Panc1 (cell line): ENCODE measurements around the gene DLG5. TPM values are rescaled to one million over a fixed set of nuclear protein-coding genes. Genes with fewer than 3 reads are reported as not detected.

Experiments used
- ATAC-seq: fragments of 200-7000 bp; cut with Tn5 transposase; 2 replicates; pipeline ENCODE4 v1.9.1; 2020; ENCODE audit warnings: mild to moderate bottlenecking, moderate library complexity
- BruUV-seq: library from RNA; stranded (reverse); fragments of 400-500 nt; replicated peaks from 2 replicates; lab custom pipeline; 2021; lab: Mats Ljungman, UMichigan
- CTCF ChIA-PET: fragments of 300-600 bp; sonication (Branson Sonifier 250); formaldehyde crosslinking; loops from one replicate; lab custom pipeline; 2022; ENCODE audit warnings: antibody characterized with exemption; lab: Charles Lee
- POLR2A ChIA-PET: fragments of 300-600 bp; sonication (Branson Sonifier 250); formaldehyde crosslinking; loops from one replicate; lab custom pipeline; 2022; ENCODE audit warnings: antibody characterized with exemption; lab: Charles Lee
- DNase-seq: peaks from one replicate; pipeline ENCODE4 v3.0.0-alpha.2; 2010; ENCODE audit warnings: low read depth, low spot score
- H3K27ac ChIP-seq: 2 replicates; pipeline ENCODE4 v1.5.1; 2011; ENCODE audit warnings: mild to moderate bottlenecking, low read length, inconsistent platforms
- H3K27me3 ChIP-seq: fragments of 200-500 bp; sonication (Bioruptor generic); 2 replicates; pipeline ENCODE4 v1.6.0; 2014; ENCODE audit warnings: low read length, inconsistent platforms; ENCODE audit not compliant: control insufficient read depth, insufficient read depth
- H3K36me3 ChIP-seq: fragments of 200-500 bp; sonication (Bioruptor generic); 2 replicates; pipeline ENCODE4 v1.5.1; 2014; ENCODE audit warnings: inconsistent platforms, mild to moderate bottlenecking, low read length, moderate library complexity; ENCODE audit not compliant: control insufficient read depth, insufficient read depth
- H3K4me1 ChIP-seq: 2 replicates; pipeline ENCODE4 v1.5.1; 2011; ENCODE audit warnings: inconsistent platforms, mild to moderate bottlenecking, low read length, moderate library complexity; ENCODE audit not compliant: control insufficient read depth, insufficient read depth
- H3K4me3 ChIP-seq, 2 experiments: 2 replicates each; pipeline ENCODE4 v1.5.1; 2011 to 2012; ENCODE audit warnings: low read depth in 2 of 2, low read length in 2 of 2, mild to moderate bottlenecking in 2 of 2, inconsistent platforms in 1 of 2, moderate library complexity in 1 of 2
- H3K9me3 ChIP-seq: fragments of 200-500 bp; sonication (Bioruptor generic); 2 replicates; pipeline ENCODE4 v1.5.1; 2014; ENCODE audit warnings: low read depth, mild to moderate bottlenecking, inconsistent platforms, low read length, moderate library complexity; ENCODE audit not compliant: control insufficient read depth, insufficient read depth
- CTCF ChIP-seq: fragments of 450-650 bp; IDR thresholded peaks from 2 replicates; pipeline ENCODE4 v1.5.1; 2017; ENCODE audit warnings: mild to moderate bottlenecking
- POLR2AphosphoS5 ChIP-seq: IDR thresholded peaks from 2 replicates; pipeline ENCODE4 v1.6.1; 2012; ENCODE audit warnings: mild to moderate bottlenecking, low read depth, low read length, moderate library complexity
- REST ChIP-seq, 2 experiments: IDR thresholded peaks; 2 replicates each; pipeline ENCODE4 v1.6.1; 2011 to 2012; ENCODE audit warnings: low read depth in 2 of 2, control low read depth in 1 of 2, low read length in 1 of 2, mild to moderate bottlenecking in 1 of 2, moderate library complexity in 1 of 2; ENCODE audit not compliant: insufficient read depth in 1 of 2
- SIN3A ChIP-seq: IDR thresholded peaks from 2 replicates; pipeline ENCODE4 v1.6.1; 2012; ENCODE audit warnings: low read depth, mild to moderate bottlenecking, low read length, moderate library complexity, borderline replicate concordance; ENCODE audit not compliant: insufficient read depth
- TCF7L2 ChIP-seq: IDR thresholded peaks from 2 replicates; pipeline ENCODE4 v1.6.1; 2011; ENCODE audit warnings: mild to moderate bottlenecking, low read depth, low read length, inconsistent platforms
- in situ Hi-C: cut with HindIII; loops from 2 replicates; pipeline ENCODE4 v1.10.0; 2016; ENCODE audit warnings: low sequenced_read_pairs, low pct_unique_long_range_greater_than_20kb
- intact Hi-C: fragments of 100-400 bp; cut with micrococcal nuclease; formaldehyde crosslinking; loops from one replicate; pipeline ENCODE4 v1.10.0; 2022; ENCODE audit not compliant: unreplicated experiment
- total RNA-seq: library from RNA; stranded (reverse); gene quantifications from one replicate; pipeline ENCODE4 v1.2.1, GENCODE V29; 2021; ENCODE audit not compliant: unreplicated experiment

The DLG5 gene
- total RNA-seq, 1 experiment from 2014 or later, result 85.6 TPM

- H3K36me3 ChIP-seq, result peaks cover 2% of the 10 kb centered on the region; the same call in 1 of the 2 replicates
- H3K27me3 ChIP-seq, result no peaks in the 10 kb centered on the region
- intact Hi-C loops (no loop called here), in situ Hi-C loops (no loop called here)
- TF ChIP-seq REST (IDR thresholded peaks at IDR 0.05; ENCODE audit: insufficient read depth in 1 of 2, low read depth in 2 of 2, low read length in 1 of 2), result no peak
- no peak for TF ChIP-seq TCF7L2
- no peak for TF ChIP-seq CTCF
- TF ChIP-seq SIN3A, result no peak
- TF ChIP-seq POLR2AphosphoS5, result no peak
- H3K4me3 ChIP-seq, result no peak overlapping the region
- BruUV-seq, result no TSS peak
- ChIA-PET POLR2A (no interaction called here), CTCF (no interaction called here)
- DNase-seq, result no peak
- ATAC-seq, result no peak
- H3K4me1 ChIP-seq, result no peaks in the 10 kb centered on the region
- no peak overlapping the region for H3K27ac ChIP-seq
- H3K9me3 ChIP-seq, result no peaks in the 10 kb centered on the region
Measured at GRCh38 chr10:77829356-77829755, 97.2 kb downstream of the DLG5 start.

GRCh38 chr10:77828377-77828776, 98.2 kb downstream of the DLG5 start:
- intact Hi-C loops, result no loop called here
- Histone ChIP-seq H3K4me3 (no peak overlapping the region), H3K36me3 (peaks cover 2% of the 10 kb centered on the region; the same call in 1 of the 2 replicates), H3K27ac (no peak overlapping the region), H3K9me3 (no peaks in the 10 kb centered on the region), H3K4me1 (no peaks in the 10 kb centered on the region), H3K27me3 (no peaks in the 10 kb centered on the region)
- DNase-seq (no peak), ATAC-seq (no peak)
- no TSS peak for BruUV-seq
- no peak for TF ChIP-seq SIN3A
- POLR2A ChIA-PET, result no interaction called here
- CTCF ChIA-PET, result no interaction called here
- in situ Hi-C loops, result no loop called here

GRCh38 chr10:77827366-77827765, 99.2 kb downstream of the DLG5 start:
- no peak for DNase-seq
- peaks cover 2% of the 10 kb centered on the region; the same call in 1 of the 2 replicates for H3K36me3 ChIP-seq
- no peak for ATAC-seq

More at GRCh38 chr10:77827366-77827765, 99.2 kb downstream of the DLG5 start:
- Histone ChIP-seq H3K9me3 (no peaks in the 10 kb centered on the region), H3K27ac (no peak overlapping the region), H3K4me3 (no peak overlapping the region), H3K27me3 (no peaks in the 10 kb centered on the region), H3K4me1 (no peaks in the 10 kb centered on the region)
- no peak for TF ChIP-seq TCF7L2
- no peak for TF ChIP-seq CTCF
- TF ChIP-seq POLR2AphosphoS5, result no peak
- TF ChIP-seq REST (IDR thresholded peaks at IDR 0.05; ENCODE audit: insufficient read depth in 1 of 2, low read depth in 2 of 2, low read length in 1 of 2), result no peak
- TF ChIP-seq SIN3A, result no peak
- intact Hi-C loops (no loop called here), in situ Hi-C loops (no loop called here)
- no TSS peak for BruUV-seq
- CTCF ChIA-PET, result no interaction called here
- POLR2A ChIA-PET, result no interaction called here
